ENCODE results near the gene RPP25. TPM values are rescaled to one million over a fixed set of nuclear protein-coding genes. Genes with fewer than 3 reads are reported as not detected.
"Not testable (repeated sequence)": the region's sequence is repeated elsewhere in the genome, so short reads cannot be mapped to it uniquely, and the experiment has no call there.

Gene RPP25
- total RNA-seq, 1 experiment from 2014 or later, result 1.9 TPM

DNA sequence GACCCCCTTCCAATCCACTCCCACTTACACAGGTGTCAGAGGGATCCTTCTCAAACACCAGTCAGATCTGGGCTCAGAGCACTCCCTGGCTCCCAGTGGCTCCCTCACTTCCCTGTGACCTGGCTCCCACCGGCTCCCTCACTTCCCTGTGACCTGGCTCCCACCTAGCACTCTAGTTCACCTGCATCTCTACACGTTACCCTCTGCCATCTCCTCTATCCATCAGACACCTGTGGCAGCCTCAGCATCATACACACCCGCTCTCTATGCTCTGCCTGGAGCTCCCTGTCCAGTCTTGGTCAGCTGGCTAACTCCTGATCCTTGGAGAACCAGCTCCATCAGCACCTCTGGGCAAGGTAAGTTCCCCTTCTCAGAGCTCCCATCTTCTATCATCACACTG, 5.6 kb downstream of the RPP25 start:
- no peak for DNase-seq (ENCODE audit: low read depth, low spot score)
- in situ Hi-C loops (cut with HindIII; ENCODE audit: low pct_unique_long_range_greater_than_20kb, low sequenced_read_pairs), result loop anchor here (25.0 kb wide), 1 partner anchor 189 kb away; no protein-coding TSS in a partner anchor

DNA sequence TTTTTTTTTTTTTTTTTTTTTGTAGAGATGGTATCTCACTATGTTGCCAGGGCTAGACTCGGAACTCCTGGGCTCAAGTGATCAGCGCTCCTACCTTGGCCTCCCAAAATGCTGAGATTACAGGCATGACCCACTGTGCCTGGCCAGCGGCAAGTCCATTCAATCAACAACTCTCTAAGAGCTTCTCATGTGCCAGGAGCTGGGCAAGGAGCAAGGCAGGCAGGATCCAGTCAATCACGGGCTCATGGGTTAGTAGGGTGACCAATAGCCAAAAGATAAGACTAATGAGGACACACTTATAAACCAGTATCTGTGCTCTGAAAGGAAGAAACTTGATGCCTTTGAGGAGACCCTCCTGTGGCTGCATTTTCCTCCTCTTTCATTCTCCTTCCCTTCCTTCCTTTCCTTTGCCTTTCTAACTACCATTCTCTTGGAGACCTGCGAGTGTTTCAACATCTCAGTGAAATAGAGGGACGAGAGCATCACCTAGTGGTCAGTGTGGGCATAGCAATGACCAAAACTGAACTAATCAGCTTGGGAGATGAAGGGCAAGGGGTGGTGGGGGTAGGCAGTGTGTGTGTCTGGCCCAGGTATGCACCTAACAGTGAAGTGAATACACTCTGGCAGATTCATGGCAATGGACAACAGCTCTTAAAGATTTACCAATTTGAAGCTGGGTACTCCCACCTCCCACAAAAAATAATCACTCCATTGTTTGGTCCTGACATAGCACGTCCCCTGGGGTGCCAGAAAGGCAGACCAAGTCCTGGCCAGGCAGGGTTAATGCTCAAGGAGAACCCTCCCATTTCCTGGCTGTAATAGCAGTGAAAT, 6.3 kb downstream of the RPP25 start:
- in situ Hi-C loops (cut with HindIII; ENCODE audit: low pct_unique_long_range_greater_than_20kb, low sequenced_read_pairs), result loop anchor here (25.0 kb wide), 1 partner anchor 188 kb away; no protein-coding TSS in a partner anchor
- peak; percentile 88 for DNase-seq (ENCODE audit: low read depth, low spot score)

DNA sequence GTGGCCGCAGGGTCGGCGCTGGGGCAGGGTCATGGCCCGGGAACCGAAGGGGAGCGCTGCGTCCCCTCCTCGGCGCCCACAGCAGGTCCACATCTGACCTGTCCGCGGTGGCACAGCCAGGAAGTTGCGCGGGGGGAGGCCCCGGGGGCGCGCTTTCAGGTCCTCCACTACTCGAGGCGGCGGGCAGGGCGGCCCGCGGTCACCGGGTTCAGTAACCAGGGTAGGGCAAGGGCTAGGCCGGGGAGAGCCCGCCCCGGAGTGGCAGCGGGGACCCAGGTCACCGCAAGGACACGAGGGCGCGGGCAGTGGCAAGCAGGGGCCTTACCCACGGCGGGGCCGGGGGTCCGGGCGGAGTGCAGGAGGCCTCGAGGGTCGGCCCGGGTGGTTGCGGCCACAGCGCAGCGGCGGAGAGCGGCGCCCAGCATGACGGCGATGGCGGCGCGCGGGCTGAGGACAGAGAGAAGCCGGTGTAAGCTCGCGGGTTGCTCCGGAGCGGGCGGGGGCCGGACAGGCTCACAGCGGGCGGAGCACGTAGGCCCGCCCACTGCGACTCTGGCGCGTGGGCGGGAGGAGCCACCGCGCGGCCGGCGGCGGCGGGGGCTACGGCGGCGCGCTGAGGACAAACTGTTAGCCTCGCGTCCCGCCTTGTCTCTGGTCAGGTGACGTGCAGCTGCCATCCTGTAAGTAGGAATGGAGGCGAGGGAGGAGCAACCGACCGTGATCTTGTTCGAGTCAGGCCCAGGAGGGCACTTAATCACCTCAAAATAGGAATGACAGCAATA, 18.8 kb downstream of the RPP25 start, which contains the start of gene COX5A:
Gene COX5A, minus strand, starts transcription at position 484 of the 782 bp plus-strand sequence. Its CDS starts 59 bp downstream, at position 425.
- peak; percentile 96 for DNase-seq (ENCODE audit: low read depth, low spot score)
- in situ Hi-C loops (cut with HindIII; ENCODE audit: low pct_unique_long_range_greater_than_20kb, low sequenced_read_pairs), result no loop called here

- no peak for DNase-seq (ENCODE audit: low read depth, low spot score)
- in situ Hi-C loops (cut with HindIII; ENCODE audit: low pct_unique_long_range_greater_than_20kb, low sequenced_read_pairs), result no loop called here
These were observed 19.3 kb downstream of the RPP25 start for GRCh38 chr15:74937272-74937589.

DNA sequence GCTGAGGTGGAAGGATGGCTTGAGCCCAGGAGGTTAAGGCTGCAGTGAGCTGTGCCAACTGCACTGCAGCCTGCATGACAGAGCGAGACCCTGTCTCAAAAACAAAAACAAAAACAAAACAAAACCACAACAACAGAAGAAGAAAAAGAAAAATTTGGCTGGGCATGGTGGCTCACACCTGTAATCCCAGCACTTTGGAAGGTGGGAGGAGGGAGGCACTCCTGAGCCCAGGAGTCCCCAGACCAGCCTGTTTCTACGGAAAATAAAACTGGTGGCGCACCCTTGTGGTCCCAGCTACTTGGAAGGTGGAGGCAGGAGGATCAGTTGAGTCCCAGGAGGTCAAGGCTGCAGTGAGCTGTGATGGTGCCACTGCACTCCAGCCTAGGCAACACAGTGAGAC, 21.4 kb downstream of the RPP25 start:
- in situ Hi-C loops (cut with HindIII; ENCODE audit: low pct_unique_long_range_greater_than_20kb, low sequenced_read_pairs), result not testable (repeated sequence)
- DNase-seq (ENCODE audit: low read depth, low spot score), result peak; percentile 29

- in situ Hi-C loops (cut with HindIII; ENCODE audit: low pct_unique_long_range_greater_than_20kb, low sequenced_read_pairs), result no loop called here
- DNase-seq (ENCODE audit: low read depth, low spot score), result no peak
These were observed 23.0 kb downstream of the RPP25 start for GRCh38 chr15:74933573-74933972.

- DNase-seq (ENCODE audit: low read depth, low spot score), result no peak
- in situ Hi-C loops (cut with HindIII; ENCODE audit: low pct_unique_long_range_greater_than_20kb, low sequenced_read_pairs), result no loop called here
These were observed 27.8 kb downstream of the RPP25 start for GRCh38 chr15:74928771-74929198.

DNA sequence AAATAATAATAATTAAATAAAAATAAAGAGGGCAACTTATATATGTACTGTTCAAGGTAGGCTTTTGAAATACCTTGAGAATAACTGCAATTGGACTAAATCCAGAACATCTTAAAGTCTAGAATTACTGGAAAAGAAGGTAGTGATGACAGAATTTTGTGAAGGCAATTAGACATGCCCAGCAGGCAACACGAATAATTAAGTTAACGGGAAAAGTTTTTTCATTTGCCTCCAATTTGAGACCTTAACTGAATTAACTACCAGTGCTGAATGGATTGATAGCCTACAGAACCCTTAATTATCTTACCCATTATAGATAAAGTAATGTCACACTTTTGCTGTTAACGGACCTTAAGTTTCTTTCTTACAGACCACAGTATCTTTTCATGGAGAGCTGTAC, 32.0 kb downstream of the RPP25 start:
- in situ Hi-C loops (cut with HindIII; ENCODE audit: low pct_unique_long_range_greater_than_20kb, low sequenced_read_pairs), result no loop called here
- DNase-seq (ENCODE audit: low read depth, low spot score), result no peak

DNA sequence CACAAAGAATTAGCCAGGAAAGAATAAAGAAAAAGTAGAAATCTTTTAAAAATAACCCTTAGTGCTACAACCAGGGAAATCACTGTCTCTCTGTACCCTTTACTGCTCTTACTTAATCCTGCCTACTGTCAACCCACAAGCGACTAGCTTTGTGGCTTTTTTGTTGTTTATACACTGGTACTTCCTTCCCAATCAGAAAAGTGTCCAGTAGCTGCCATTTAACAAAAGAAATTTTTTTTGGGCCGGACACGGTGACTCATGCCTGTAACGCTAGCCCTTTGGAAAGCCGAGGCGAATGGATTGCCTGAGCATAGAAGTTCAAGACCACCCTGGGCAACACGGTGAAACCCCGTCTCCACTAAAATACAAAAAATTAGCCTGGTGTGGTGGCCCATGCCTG, 36.1 kb downstream of the RPP25 start:
- in situ Hi-C loops (cut with HindIII; ENCODE audit: low pct_unique_long_range_greater_than_20kb, low sequenced_read_pairs), result no loop called here
- no peak for DNase-seq (ENCODE audit: low read depth, low spot score)

GRCh38 chr15:74917676-74918075, 38.9 kb downstream of the RPP25 start:
- no peak for DNase-seq (ENCODE audit: low read depth, low spot score)
- in situ Hi-C loops (cut with HindIII; ENCODE audit: low pct_unique_long_range_greater_than_20kb, low sequenced_read_pairs), result no loop called here

- in situ Hi-C loops (cut with HindIII; ENCODE audit: low pct_unique_long_range_greater_than_20kb, low sequenced_read_pairs); DNase-seq (ENCODE audit: low read depth, low spot score): not testable (repeated sequence)
These were observed 42.8 kb downstream of the RPP25 start for GRCh38 chr15:74913799-74914198.

- in situ Hi-C loops (cut with HindIII; ENCODE audit: low pct_unique_long_range_greater_than_20kb, low sequenced_read_pairs), result no loop called here
- DNase-seq (ENCODE audit: low read depth, low spot score), result no peak
These were observed 43.5 kb downstream of the RPP25 start for GRCh38 chr15:74913041-74913440.

DNA sequence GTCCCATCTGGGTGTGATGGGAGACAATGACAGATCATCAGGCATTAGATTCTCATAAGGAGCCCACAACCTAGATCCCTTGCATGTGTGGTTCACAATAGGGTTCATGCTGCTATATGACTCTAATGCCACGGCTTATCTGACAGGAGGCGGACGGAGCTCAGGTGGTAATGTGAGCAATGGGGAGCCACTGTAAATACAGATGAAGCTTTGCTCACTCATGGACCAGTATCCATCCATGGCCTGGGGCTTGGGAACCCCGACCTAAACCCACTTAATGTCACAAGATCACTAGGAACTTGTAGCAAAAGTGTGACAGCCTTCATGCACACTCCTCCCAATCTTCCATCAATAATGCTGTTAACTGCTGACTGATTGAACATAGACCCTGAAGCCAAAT, 47.9 kb downstream of the RPP25 start:
- DNase-seq (ENCODE audit: low read depth, low spot score), result no peak
- in situ Hi-C loops (cut with HindIII; ENCODE audit: low pct_unique_long_range_greater_than_20kb, low sequenced_read_pairs), result no loop called here

- DNase-seq (ENCODE audit: low read depth, low spot score), result peak; percentile 23
- in situ Hi-C loops (cut with HindIII; ENCODE audit: low pct_unique_long_range_greater_than_20kb, low sequenced_read_pairs), result no loop called here
These were observed 49.3 kb downstream of the RPP25 start for GRCh38 chr15:74907163-74907870.

DNA sequence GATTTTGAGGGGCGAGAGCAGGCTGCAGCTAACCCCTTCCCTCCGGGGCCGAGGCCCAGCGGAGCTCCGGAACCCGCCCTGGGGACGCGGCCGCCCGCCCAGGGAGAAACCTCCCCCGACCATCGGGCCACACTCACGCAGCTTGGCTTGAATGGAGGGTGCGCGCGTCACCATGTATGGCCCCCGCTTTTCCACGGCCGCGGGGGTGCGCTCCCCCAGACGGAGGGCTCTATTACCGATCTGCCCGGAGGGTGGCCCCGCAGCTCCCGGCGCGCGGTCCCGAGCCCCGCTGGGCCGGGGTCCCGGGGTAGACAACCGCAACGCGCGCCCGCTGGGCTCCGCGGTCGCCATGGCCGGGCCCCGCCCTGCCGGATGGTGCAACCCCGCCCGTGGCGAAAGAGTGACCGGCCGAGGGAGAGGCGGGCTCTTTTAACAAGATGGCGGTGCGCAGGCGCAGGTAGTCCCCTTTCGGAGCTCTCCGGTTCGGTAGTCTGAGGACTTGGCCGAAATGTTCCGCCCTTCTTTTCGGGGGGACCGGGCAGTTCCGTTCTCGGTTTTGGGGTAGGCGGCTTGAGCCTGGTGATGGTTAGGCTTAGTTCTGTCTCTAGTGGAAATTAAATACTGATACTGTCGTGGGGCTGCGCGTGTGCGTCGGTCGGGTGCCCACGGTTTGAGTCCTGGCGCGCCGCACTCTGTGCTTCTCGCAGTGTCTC, 50.0 kb downstream of the RPP25 start, which contains the start of gene FAM219B:
Gene FAM219B, minus strand, starts transcription at position 402 of the 713 bp plus-strand sequence. Its CDS starts 51 bp downstream, at position 351.
- DNase-seq (ENCODE audit: low read depth, low spot score), result peak; percentile 88
- in situ Hi-C loops (cut with HindIII; ENCODE audit: low pct_unique_long_range_greater_than_20kb, low sequenced_read_pairs), result no loop called here

- DNase-seq (ENCODE audit: low read depth, low spot score), result peak; percentile 26
- in situ Hi-C loops (cut with HindIII; ENCODE audit: low pct_unique_long_range_greater_than_20kb, low sequenced_read_pairs), result no loop called here
These were observed 50.5 kb downstream of the RPP25 start for GRCh38 chr15:74906067-74906449.

Data from SK-MEL-5 (cell line).